Measurements from ENCODE around the gene HELZ2. TPM values are rescaled to one million over a fixed set of nuclear protein-coding genes. Genes with fewer than 3 reads are reported as not detected.

Gene HELZ2
- total RNA-seq, 1 donor from 2014 or later = 28.9 TPM

DNA sequence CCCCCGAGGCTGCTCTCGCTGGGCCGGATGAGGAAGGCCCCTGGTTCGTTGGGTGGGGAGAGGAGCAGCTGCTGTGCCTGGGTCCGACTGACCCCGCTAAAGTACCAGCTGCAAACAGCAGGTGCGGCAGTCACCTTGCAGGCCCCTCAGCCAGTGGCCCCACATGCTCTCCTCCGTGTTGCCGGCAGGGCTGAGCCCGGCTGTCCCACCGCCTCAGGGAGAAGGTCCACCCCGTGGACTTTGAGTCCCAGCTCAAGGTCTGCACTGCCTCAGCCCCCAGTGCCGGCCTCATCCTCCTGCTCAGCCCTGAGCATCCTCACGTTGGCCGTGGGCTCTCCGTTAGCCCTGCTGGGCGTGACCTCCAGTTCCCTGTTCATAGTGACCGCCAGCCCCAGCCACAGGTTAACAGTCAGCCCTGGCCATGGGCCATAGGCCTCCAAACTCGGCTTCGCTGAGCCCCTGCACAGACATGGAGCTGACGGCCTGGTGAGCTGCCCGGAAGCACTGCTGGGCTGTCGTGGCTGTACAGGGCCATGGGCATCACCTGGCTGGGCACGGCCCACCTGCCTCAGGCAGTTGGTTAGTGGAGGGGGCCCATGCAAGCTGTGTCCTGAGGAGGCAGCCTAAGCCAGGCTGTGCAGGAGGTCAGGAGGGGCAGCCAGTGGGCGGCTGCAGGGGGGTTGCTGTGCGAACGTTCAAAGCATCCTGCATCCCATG, 29.6 kb downstream of the HELZ2 start:
- Mint-ChIP-seq H3K4me1 (peaks cover 53% of the 10 kb centered on the region), H3K36me3 (ENCODE audit: low read depth) (no peaks in the 10 kb centered on the region), H3K27me3 (no peaks in the 10 kb centered on the region), H3K9me3 (no peaks in the 10 kb centered on the region), H3K27ac (no peak overlapping the region), H3K4me3 (no peak overlapping the region)
- DNase-seq (no peak), ATAC-seq (ENCODE audit: low read depth) (no peak)
- TF ChIP-seq, protein P1, sequence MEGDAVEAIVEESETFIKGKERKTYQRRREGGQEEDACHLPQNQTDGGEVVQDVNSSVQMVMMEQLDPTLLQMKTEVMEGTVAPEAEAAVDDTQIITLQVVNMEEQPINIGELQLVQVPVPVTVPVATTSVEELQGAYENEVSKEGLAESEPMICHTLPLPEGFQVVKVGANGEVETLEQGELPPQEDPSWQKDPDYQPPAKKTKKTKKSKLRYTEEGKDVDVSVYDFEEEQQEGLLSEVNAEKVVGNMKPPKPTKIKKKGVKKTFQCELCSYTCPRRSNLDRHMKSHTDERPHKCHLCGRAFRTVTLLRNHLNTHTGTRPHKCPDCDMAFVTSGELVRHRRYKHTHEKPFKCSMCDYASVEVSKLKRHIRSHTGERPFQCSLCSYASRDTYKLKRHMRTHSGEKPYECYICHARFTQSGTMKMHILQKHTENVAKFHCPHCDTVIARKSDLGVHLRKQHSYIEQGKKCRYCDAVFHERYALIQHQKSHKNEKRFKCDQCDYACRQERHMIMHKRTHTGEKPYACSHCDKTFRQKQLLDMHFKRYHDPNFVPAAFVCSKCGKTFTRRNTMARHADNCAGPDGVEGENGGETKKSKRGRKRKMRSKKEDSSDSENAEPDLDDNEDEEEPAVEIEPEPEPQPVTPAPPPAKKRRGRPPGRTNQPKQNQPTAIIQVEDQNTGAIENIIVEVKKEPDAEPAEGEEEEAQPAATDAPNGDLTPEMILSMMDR (IDR thresholded peaks at IDR 0.05) = no peak
- ChIA-PET POLR2A (interaction anchor here (1.0 to 1.5 kb wide), 7 partner anchors 7 to 320 kb away, joined by 3 to 8 read pairs (median 4); partner anchors contain the start of genes GMEB2 and PPDPF), CTCF (no interaction called here)
- intact Hi-C loops (cut with micrococcal nuclease) = no loop called here

DNA sequence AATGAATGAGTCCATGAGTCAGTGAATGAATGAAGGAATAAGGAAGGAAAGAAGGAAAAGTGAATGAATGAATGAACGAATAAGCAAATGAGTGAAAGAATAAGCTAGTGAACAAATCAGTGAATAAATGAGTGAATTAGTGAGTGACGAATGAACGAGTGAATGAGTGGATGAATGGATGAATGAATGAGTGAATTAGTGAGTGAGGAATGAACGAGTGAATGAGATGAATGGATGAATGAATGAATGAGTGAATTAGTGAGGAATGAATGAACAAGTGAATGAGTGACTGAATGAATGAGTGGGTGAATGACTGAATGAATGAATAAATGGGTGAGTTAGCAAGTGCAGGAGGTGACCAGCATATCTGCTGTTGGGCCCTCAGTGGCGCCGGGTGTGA, 30.3 kb downstream of the HELZ2 start:
- Mint-ChIP-seq H3K9me3 (no peaks in the 10 kb centered on the region), H3K27me3 (no peaks in the 10 kb centered on the region), H3K4me1 (peaks cover 48% of the 10 kb centered on the region), H3K36me3 (ENCODE audit: low read depth) (no peaks in the 10 kb centered on the region), H3K27ac (no peak overlapping the region), H3K4me3 (no peak overlapping the region)
- DNase-seq = no peak
- ChIA-PET POLR2A (interaction anchor here (0.7 to 1.5 kb wide), 6 partner anchors 8 to 26 kb away, joined by 3 to 8 read pairs (median 6); partner anchors contain the start of gene PPDPF), CTCF (interaction anchor here (0.9 kb wide), 1 partner anchor 98 kb away, joined by 3 read pairs; no protein-coding TSS in a partner anchor)
- TF ChIP-seq, protein P1 (IDR thresholded peaks at IDR 0.05) = no peak
- no peak for ATAC-seq (ENCODE audit: low read depth)
- intact Hi-C loops (cut with micrococcal nuclease) = no loop called here

DNA sequence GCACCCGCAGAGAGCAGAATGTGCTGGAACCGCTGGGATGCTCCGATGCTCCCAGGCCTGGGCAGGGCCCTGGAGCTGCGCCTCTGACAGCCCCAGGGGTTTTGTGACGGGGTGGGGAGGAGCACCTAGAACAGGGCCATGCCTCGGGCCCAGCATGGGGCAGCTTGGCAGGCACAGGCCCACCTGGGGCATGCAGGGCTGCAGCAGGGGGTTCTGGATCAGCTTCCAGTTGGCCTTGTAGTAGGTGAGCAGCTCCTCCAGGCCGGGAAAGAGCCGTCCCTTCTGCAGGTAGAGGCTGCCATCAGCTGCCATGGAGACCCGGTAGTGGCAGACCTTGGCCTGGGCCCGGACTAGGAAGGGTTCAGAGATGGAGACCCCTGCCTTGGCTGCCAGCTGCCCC, 30.9 kb downstream of the HELZ2 start:
- H3K9me3 Mint-ChIP-seq = no peaks in the 10 kb centered on the region
- ATAC-seq (ENCODE audit: low read depth) = peak; percentile 15
- POLR2A ChIA-PET = interaction anchor here (0.6 to 1.8 kb wide), 13 partner anchors 9 to 685 kb away, joined by 3 to 13 read pairs (median 4); partner anchors contain the start of gene PPDPF
- H3K27me3 Mint-ChIP-seq = no peaks in the 10 kb centered on the region
- TF ChIP-seq, protein P1 (IDR thresholded peaks at IDR 0.05) = no peak
- peaks cover 49% of the 10 kb centered on the region for H3K4me1 Mint-ChIP-seq
- intact Hi-C loops (cut with micrococcal nuclease) = no loop called here
- H3K36me3 Mint-ChIP-seq (ENCODE audit: low read depth) = no peaks in the 10 kb centered on the region
- H3K27ac Mint-ChIP-seq = no peak overlapping the region
- no peak for DNase-seq
- CTCF ChIA-PET = interaction anchor here (0.9 to 1.5 kb wide), 2 partner anchors 99 to 322 kb away, joined by 3 read pairs; partner anchors contain the start of gene TPD52L2
- peak overlapping the region; percentile 53 for H3K4me3 Mint-ChIP-seq

DNA sequence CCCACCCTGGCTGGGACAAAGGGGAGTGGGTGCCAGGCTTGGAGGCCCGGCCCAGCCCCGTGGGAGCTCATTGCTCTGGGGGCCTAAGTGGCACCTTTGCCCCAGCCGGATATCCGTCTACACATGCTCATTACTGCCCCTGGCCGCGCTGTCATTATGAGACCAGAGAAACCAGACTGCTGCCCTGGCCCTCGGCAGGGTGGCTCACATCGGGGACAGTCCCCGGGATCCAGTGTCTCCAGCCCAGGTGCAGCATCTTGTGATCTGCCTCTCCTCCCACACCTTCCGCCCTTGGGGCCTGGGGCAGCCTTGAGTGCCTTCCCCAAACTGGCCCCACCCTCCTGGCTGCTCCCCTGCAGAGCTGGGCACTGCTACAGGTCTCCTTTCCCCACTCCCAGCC, 31.3 kb downstream of the HELZ2 start:
- H3K27me3 Mint-ChIP-seq = no peaks in the 10 kb centered on the region
- H3K4me1 Mint-ChIP-seq = peaks cover 48% of the 10 kb centered on the region
- TF ChIP-seq, protein P1 (IDR thresholded peaks at IDR 0.05) = no peak
- ATAC-seq (ENCODE audit: low read depth) (peak; percentile 37), DNase-seq (peak; percentile 51)
- intact Hi-C loops (cut with micrococcal nuclease) = loop anchor here (1.0 kb wide), 2 partner anchors 10 to 25 kb away; no protein-coding TSS in a partner anchor
- CTCF ChIA-PET = interaction anchor here (0.9 to 1.5 kb wide), 2 partner anchors 99 to 322 kb away, joined by 3 read pairs; partner anchors contain the start of gene TPD52L2
- POLR2A ChIA-PET = interaction anchor here (0.5 to 1.8 kb wide), 12 partner anchors 9 to 685 kb away, joined by 3 to 13 read pairs (median 4); partner anchors contain the start of gene FNDC11
- H3K27ac Mint-ChIP-seq = peak overlapping the region; percentile 72
- H3K36me3 Mint-ChIP-seq (ENCODE audit: low read depth) = no peaks in the 10 kb centered on the region
- peak overlapping the region; percentile 53 for H3K4me3 Mint-ChIP-seq
- H3K9me3 Mint-ChIP-seq = no peaks in the 10 kb centered on the region

DNA sequence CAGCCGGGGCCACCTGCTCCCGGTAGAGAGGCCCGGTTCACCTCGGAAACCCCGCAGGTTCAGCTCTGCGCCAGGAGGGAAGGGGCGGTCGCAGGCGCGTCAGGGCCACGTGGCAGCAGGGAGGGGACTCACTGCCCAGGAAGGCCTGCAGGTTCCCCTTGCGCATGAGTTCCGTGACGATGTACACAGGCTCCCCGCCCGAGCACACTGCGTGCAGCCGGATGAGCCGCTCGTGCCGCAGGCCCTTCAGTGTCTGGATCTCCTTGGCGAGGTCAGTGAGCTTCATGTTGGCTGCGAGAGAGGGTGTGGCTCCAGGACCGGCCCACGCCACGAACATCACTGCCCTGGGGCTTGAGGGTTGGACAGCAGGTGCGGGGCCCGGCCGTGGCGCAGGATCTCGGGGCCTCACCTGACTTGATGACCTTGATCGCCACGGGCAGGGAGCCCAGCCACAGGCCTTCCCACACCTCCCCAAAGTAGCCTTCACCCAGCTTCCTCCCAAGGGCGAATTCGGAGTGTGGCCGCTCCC, 31.9 kb downstream of the HELZ2 start:
- no peak for DNase-seq
- TF ChIP-seq, protein P1 (IDR thresholded peaks at IDR 0.05) = no peak
- CTCF ChIA-PET = interaction anchor here (1.5 kb wide), 1 partner anchor 323 kb away, joined by 3 read pairs; the partner anchor contains the start of gene TPD52L2
- POLR2A ChIA-PET = interaction anchor here (0.5 to 1.8 kb wide), 12 partner anchors 10 to 684 kb away, joined by 3 to 13 read pairs (median 4); partner anchors contain the start of genes FNDC11 and HELZ2
- Mint-ChIP-seq H3K27me3 (no peaks in the 10 kb centered on the region), H3K27ac (peak overlapping the region; percentile 70), H3K4me1 (peaks cover 50% of the 10 kb centered on the region), H3K36me3 (ENCODE audit: low read depth) (no peaks in the 10 kb centered on the region), H3K9me3 (no peaks in the 10 kb centered on the region), H3K4me3 (peak overlapping the region; percentile 63)
- no peak for ATAC-seq (ENCODE audit: low read depth)
- intact Hi-C loops (cut with micrococcal nuclease) = loop anchor here (1.0 kb wide), 2 partner anchors 10 to 25 kb away; no protein-coding TSS in a partner anchor
